ENCODE data around the gene DAPP1. TPM values are rescaled to one million over a fixed set of nuclear protein-coding genes. Genes with fewer than 3 reads are reported as not detected.

Gene DAPP1
- total RNA-seq, 1 donor from 2014 or later = not detected

GRCh38 chr4:99893029-99893428 lies 76.4 kb downstream of the DAPP1 start:
- Mint-ChIP-seq H3K4me3 (peak overlapping the region; percentile 99), H3K4me1 (peaks cover 33% of the 10 kb centered on the region), H3K27ac (ENCODE audit: unreplicated experiment) (no peak overlapping the region), H3K36me3 (ENCODE audit: low read depth) (peaks cover 2% of the 10 kb centered on the region), H3K9me3 (no peaks in the 10 kb centered on the region), H3K27me3 (ENCODE audit: low read depth) (no peaks in the 10 kb centered on the region)
- no peak for DNase-seq (ENCODE audit: low read depth, low spot score)
- no peak for TF ChIP-seq CTCF (conservative IDR thresholded peaks at IDR 0.05)

DNA sequence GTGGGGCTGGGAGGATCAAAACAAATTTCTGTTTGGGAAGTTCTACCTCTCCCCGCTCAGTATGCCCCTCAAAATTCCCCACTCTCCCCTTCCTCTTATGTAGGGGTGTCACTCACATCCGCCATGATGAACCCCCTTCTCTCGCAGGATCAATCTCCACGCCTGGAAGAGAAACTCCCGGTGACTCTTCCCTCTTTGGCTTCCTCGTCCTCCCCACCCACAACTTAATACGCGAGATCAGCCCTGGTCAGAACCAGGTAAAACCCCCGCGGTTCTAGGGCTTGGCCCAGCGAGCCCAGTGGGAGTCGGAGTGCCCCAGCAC lies 77.2 kb downstream of the DAPP1 start:
- H3K9me3 Mint-ChIP-seq = no peaks in the 10 kb centered on the region
- no peak for TF ChIP-seq CTCF (conservative IDR thresholded peaks at IDR 0.05)
- peaks cover 2% of the 10 kb centered on the region for H3K36me3 Mint-ChIP-seq (ENCODE audit: low read depth)
- peaks cover 33% of the 10 kb centered on the region for H3K4me1 Mint-ChIP-seq
- peak; percentile 4 for DNase-seq (ENCODE audit: low read depth, low spot score)
- no peaks in the 10 kb centered on the region for H3K27me3 Mint-ChIP-seq (ENCODE audit: low read depth)
- H3K4me3 Mint-ChIP-seq = peak overlapping the region; percentile 99
- H3K27ac Mint-ChIP-seq (ENCODE audit: unreplicated experiment) = peak overlapping the region; percentile 99

GRCh38 chr4:99894161-99894997 lies 77.8 kb downstream of the DAPP1 start, which contains the start of gene LAMTOR3:
LAMTOR3 (minus strand) TSS chr4:99894427; CDS start chr4:99893963, 464 bp downstream.
- Mint-ChIP-seq H3K27me3 (ENCODE audit: low read depth) (no peaks in the 10 kb centered on the region), H3K9me3 (no peaks in the 10 kb centered on the region), H3K27ac (ENCODE audit: unreplicated experiment) (peak within 1 kb of the TSS; percentile 99), H3K4me3 (peak within 1 kb of the TSS; percentile 99), H3K36me3 (ENCODE audit: low read depth) (peaks cover 2% of the 10 kb centered on the region), H3K4me1 (peaks cover 33% of the 10 kb centered on the region)
- no peak for TF ChIP-seq CTCF (conservative IDR thresholded peaks at IDR 0.05)
- DNase-seq (ENCODE audit: low read depth, low spot score) = peak; percentile 64

DNA sequence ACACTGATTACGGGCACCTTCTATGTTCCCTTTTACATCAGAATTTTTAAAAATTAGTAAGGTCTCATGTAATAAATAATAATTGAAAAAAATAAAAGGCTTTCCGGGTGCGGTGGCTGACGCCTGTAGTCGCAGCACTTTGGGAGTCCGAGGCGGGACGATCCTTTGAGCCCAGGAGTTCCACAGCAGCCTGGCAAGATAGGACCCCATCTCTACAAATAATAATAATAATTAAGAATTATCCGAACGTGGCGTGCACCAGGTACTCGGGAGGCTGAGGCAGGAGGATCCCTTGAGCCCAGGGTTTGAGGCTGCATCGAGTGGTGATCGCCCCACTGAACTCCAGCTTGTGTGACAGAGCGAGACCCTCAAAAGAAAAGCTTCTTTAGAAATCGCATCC lies 78.4 kb downstream of the DAPP1 start:
- no peak for DNase-seq (ENCODE audit: low read depth, low spot score)
- peaks cover 2% of the 10 kb centered on the region for H3K36me3 Mint-ChIP-seq (ENCODE audit: low read depth)
- no peaks in the 10 kb centered on the region for H3K27me3 Mint-ChIP-seq (ENCODE audit: low read depth)
- no peak overlapping the region for H3K27ac Mint-ChIP-seq (ENCODE audit: unreplicated experiment)
- H3K4me1 Mint-ChIP-seq = peaks cover 33% of the 10 kb centered on the region
- H3K4me3 Mint-ChIP-seq = peak overlapping the region; percentile 99
- H3K9me3 Mint-ChIP-seq = no peaks in the 10 kb centered on the region
- no peak for TF ChIP-seq CTCF (conservative IDR thresholded peaks at IDR 0.05)

GRCh38 chr4:99915449-99915848 lies 98.8 kb downstream of the DAPP1 start:
- H3K4me3 Mint-ChIP-seq = no peak overlapping the region
- TF ChIP-seq CTCF (conservative IDR thresholded peaks at IDR 0.05) = no peak
- no peak for DNase-seq (ENCODE audit: low read depth, low spot score)
- H3K27ac Mint-ChIP-seq (ENCODE audit: unreplicated experiment) = no peak overlapping the region
- peaks cover 29% of the 10 kb centered on the region for H3K36me3 Mint-ChIP-seq (ENCODE audit: low read depth)
- peaks cover 5% of the 10 kb centered on the region for H3K9me3 Mint-ChIP-seq
- H3K27me3 Mint-ChIP-seq (ENCODE audit: low read depth) = no peaks in the 10 kb centered on the region
- H3K4me1 Mint-ChIP-seq = no peaks in the 10 kb centered on the region

Measured in neural crest cell (in vitro differentiated cells).